ENCODE data around the gene NUP133.
"Not testable (repeated sequence)": the region's sequence is repeated elsewhere in the genome, so short reads cannot be mapped to it uniquely, and the experiment has no call there.

The NUP133 gene

DNA sequence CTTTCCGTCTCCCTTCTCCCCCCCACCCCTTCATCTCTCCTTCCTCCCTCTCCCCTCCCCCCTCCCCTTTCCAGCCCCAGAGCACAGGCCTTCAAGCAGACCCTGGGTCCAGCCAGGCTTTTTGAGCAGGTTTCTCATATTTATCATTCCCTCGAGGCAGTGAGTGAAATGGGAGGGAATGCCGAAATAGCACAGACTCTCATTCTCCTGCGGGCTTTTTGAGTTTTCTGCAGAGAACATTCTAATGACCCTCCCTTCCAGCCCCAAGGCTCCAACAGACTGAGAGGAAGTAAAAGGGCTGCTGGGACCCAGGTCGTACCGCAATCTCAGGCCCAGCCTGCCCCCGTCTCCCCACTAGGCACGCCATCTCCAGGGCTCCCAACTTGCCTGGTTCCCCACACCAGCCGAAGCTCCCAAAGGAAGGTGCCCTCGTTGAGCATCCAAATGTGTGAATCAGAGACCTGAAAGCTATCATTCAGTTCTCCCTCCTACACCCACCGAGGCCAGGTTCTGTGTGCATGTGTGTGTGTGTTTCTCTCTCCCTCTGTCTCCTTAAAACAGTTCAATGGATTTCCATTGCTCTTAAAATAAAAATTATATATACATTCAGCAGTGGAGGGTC, 96.6 kb downstream of the NUP133 start:
- no peak for DNase-seq (ENCODE audit: low read depth)

- DNase-seq (ENCODE audit: low read depth), result peak; percentile 27
Observed at GRCh38 chr1:229410692-229411433, 97.3 kb downstream of the NUP133 start.

DNA sequence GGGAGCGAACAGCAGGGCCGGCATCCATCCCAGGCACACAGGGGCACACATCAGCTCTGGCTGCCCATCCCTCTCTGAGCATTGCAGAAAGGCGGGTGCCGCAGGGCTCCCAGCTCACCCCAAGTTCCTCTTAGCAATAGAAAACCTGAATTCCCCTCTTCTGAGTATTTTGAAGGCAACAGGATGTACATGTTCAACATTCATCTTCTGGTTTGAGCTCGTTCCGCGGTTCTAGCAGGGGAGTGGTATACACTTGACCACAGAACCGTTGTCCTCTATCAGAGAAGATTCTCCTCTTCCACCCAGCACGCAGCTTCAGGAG, 97.8 kb downstream of the NUP133 start:
- no peak for DNase-seq (ENCODE audit: low read depth)

GRCh38 chr1:229409616-229410369, 98.3 kb downstream of the NUP133 start:
- no peak for DNase-seq (ENCODE audit: low read depth)

- no peak for DNase-seq (ENCODE audit: low read depth)
Observed at GRCh38 chr1:229408458-229409037, 99.6 kb downstream of the NUP133 start.

DNA sequence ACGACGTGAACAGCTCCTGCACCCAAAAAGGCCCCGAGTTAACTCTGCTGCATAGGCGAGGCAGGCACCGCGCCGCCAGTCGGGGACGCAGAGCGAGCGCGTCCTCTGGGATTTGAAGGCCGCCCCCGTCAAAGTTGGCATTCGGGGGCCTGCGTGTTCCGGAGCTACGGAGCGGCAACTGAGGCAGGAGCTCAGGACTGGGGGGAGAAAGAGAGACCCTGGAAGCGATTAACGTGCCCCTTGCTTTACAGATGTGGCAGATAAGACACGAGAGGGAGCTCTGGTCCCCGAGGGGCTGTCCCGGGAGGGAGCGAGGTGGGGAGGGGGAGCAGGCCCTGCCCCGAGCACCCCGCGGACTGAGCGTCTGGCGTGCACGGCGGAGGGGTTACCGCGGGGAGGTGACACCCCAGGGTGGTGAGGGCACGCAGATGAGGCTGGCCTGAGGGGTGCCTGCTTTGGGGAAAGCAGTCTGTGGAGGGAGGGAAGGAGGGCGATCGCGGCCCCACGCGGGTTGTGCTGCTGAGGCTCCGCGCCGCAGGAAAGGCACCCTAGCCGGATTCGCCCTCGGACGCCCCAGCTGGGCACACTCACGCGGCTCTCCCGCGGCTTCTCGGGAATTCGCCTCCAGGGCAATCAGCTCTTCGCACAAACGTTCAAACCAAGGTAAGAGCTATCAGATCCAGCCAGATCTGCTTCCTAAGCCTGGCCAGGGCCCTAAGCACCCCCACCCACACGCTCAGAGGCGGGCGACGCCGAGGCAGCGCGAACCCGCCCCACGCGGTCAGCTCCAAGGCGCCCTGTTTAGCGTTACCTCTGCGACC, 100.7 kb downstream of the NUP133 start:
- DNase-seq (ENCODE audit: low read depth), result no peak

DNA sequence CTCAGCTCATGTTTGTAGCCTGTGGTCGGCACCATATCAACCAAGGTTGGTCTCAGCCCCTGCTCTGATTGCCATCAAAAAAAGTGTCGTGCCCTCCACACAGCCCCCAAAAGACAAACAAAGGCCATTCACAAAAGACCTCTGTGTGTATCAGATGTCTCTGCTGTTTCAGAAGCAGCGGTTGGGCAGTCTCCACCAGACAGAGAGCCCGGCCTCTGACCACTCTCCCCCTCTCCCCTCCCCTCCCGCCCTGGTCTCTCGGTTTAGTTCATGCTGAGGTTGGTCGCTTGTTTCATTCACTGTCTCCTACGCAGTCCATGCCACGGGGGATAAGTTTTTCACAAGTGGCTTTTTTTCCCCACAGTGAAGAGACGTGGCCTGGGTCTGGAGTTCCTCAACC, 101.3 kb downstream of the NUP133 start:
- no peak for DNase-seq (ENCODE audit: low read depth)

DNA sequence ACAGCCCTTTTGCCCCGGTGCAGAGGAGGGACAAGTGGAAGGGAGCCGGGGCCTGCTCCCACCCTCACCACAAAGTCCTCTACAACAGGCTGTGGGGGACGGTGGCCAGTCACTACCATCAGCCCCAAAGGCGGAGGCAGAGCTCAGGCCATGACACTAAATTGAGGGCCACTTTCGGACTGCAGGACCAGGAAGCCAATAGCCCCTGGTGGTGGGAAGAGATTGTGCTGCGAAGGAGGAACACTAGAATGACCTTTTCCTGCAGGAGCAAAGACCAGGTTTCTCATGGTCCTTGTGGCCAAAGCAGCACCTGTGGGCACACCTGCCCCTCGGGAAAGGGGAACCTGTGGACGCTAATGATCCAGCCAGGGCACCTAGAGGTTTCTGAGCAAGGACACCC, 104.6 kb downstream of the NUP133 start:
- no peak for DNase-seq (ENCODE audit: low read depth)

DNA sequence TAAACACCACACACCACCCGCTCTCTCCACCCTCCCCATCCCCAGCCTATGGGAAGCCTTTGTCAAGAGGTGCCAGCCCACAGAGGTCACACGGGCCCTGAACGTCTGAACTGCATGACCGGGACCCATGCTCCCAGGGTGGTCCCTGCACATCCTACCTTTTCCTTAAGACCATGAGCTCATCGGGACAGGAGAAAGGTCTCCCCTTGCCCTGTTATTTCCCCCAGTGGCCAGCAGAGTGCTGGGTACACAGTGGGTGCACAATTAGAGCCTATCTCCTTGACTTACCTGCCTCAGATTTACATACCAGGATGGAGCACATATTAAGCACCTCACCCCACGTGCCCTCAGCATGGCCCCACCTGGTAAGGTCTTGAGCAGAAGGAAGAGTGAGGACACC, 105.1 kb downstream of the NUP133 start:
- DNase-seq (ENCODE audit: low read depth), result no peak

DNA sequence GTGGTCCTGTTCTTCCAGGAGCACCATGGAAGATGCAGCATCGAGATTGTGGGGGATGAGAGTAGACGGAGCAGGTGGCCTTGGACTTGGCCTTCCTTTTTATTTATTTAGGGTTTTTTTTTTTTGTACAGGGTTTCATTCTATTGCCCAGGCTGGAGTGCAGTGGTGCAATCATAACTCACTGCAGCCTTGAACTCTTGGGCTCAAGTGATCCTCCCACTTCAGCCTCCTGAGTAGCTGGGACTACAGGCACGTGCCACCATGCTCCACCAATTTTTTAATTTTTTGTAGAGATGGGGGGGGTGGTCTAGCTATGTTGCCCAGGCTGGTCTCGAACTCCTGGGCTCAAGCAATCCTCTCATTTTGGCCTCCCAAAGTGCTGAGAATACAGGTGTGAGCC, 105.8 kb downstream of the NUP133 start:
- DNase-seq (ENCODE audit: low read depth), result not testable (repeated sequence)

GRCh38 chr1:229397762-229398161, 110.4 kb downstream of the NUP133 start:
- no peak for DNase-seq (ENCODE audit: low read depth)

GRCh38 chr1:229396585-229397206, 111.4 kb downstream of the NUP133 start:
- no peak for DNase-seq (ENCODE audit: low read depth)

DNA sequence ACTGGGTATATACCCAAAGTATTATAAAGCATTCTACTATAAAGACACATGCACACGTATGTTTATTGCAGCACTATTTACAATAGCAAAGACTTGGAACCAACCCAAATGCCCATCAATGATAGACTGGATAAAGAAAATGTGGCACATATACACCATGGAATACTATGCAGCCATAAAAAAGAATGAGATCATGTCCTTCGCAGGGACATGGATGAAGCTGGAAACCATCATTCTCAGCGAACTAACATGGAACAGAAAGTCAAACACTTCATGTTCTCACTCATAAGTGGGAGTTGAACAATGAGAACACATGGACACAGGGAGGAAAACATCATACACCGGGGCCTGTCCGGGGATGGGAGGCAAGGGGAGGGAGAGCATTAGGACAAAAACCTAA, 113.6 kb downstream of the NUP133 start:
- not testable (repeated sequence) for DNase-seq (ENCODE audit: low read depth)

- no peak for DNase-seq (ENCODE audit: low read depth)
Observed at GRCh38 chr1:229392936-229393335, 115.2 kb downstream of the NUP133 start.
